ENCODE data around the gene TERC.

GRCh38 chr3:169764882-169765612, at the start of gene TERC:
- 0 out of 2 replicates have a peak, but pooled peaks have one; percentile 30 for TF ChIP-seq TAF1 (IDR thresholded peaks at IDR 0.05; ENCODE audit: borderline replicate concordance, insufficient read depth, low read length)
- TF ChIP-seq REST (IDR thresholded peaks at IDR 0.05; ENCODE audit: insufficient read depth in 1 of 2, low read depth in 2 of 2, low read length in 2 of 2): no peak
- no peak for TF ChIP-seq SIN3A (IDR thresholded peaks at IDR 0.05; ENCODE audit: borderline replicate concordance, insufficient read depth, low read length)

All from PFSK-1 (cell line).